Left kidney (tissue), 2 donors: Measurements from ENCODE around the gene UMPS. TPM values are rescaled to one million over a fixed set of nuclear protein-coding genes. Genes with fewer than 3 reads are reported as not detected.
"Not testable (repeated sequence)": the region's sequence is repeated elsewhere in the genome, so short reads cannot be mapped to it uniquely, and the experiment has no call there.

Source experiments
- DNase-seq: peaks from one replicate; pipeline ENCODE4 v3.0.0-alpha.2; 2013
- polyA plus RNA-seq: library from polyadenylated mRNA; unstranded; fragments of 120-200 nt; gene quantifications from one replicate; pipeline ENCODE4 v1.2.1, GENCODE V29; 2013; ENCODE audit not compliant: insufficient read length

UMPS gene
- polyA plus RNA-seq, 1 donor = 46.5 TPM

GRCh38 chr3:124779751-124780191 is 49.5 kb downstream of the UMPS start:
- no peak for DNase-seq

- no peak for DNase-seq
Observed at GRCh38 chr3:124780356-124780755, 50.1 kb downstream of the UMPS start.

- DNase-seq = no peak
Observed at GRCh38 chr3:124780761-124781475, 50.7 kb downstream of the UMPS start.

- no peak for DNase-seq
Observed at GRCh38 chr3:124781476-124782376, 51.5 kb downstream of the UMPS start.

- DNase-seq = not testable (repeated sequence)
Observed at GRCh38 chr3:124782377-124782712, 52.1 kb downstream of the UMPS start.

GRCh38 chr3:124783696-124784095 is 53.4 kb downstream of the UMPS start:
- no peak for DNase-seq

GRCh38 chr3:124784686-124785382 is 54.6 kb downstream of the UMPS start:
- DNase-seq = no peak

GRCh38 chr3:124785973-124786372 is 55.7 kb downstream of the UMPS start:
- no peak for DNase-seq

- DNase-seq = no peak
Observed at GRCh38 chr3:124786511-124787241, 56.4 kb downstream of the UMPS start.

- no peak for DNase-seq
Observed at GRCh38 chr3:124787476-124788195, 57.4 kb downstream of the UMPS start.

GRCh38 chr3:124788254-124788745 is 58.0 kb downstream of the UMPS start:
- no peak for DNase-seq

GRCh38 chr3:124789103-124789502 is 58.9 kb downstream of the UMPS start:
- DNase-seq = not testable (repeated sequence)

- DNase-seq = no peak
Observed at GRCh38 chr3:124791142-124791541, 60.9 kb downstream of the UMPS start.

- DNase-seq = no peak
Observed at GRCh38 chr3:124791639-124792151, 61.4 kb downstream of the UMPS start.

GRCh38 chr3:124792341-124793040 is 62.2 kb downstream of the UMPS start:
- DNase-seq = no peak

- no peak for DNase-seq
Observed at GRCh38 chr3:124793054-124793739, 62.9 kb downstream of the UMPS start.

- no peak for DNase-seq
Observed at GRCh38 chr3:124796477-124796876, 66.2 kb downstream of the UMPS start.

- DNase-seq = no peak
Observed at GRCh38 chr3:124797426-124797945, 67.2 kb downstream of the UMPS start.
